ENCODE results near the gene CERKL. TPM values are rescaled to one million over a fixed set of nuclear protein-coding genes. Genes with fewer than 3 reads are reported as not detected.

The CERKL gene
- total RNA-seq, 1 donor from 2014 or later: 0.40 TPM

DNA sequence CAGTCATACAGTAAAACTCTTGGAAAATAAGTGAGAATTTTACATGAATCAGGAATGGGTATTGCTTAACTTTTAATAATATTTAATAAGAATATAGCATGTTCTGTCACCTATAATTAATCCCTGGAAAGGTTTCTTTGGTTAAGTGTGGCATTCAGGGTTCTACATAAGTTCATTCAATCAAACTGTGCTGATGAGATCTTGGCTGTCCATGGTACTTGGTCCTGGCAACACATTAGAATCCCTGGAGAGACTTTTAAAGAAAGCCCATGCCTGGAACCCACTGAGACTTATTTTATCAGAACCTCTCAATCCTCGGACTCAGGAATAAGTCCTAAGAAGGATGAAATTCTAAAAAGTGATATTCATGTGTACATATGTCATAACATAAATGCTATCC, 60.3 kb downstream of the CERKL start:
- TF ChIP-seq CTCF (conservative IDR thresholded peaks at IDR 0.05; ENCODE audit: low read depth, low read length): no peak
- no peak for DNase-seq (ENCODE audit: low read depth)
- no peak overlapping the region for H3K4me3 ChIP-seq (ENCODE audit: low read depth, low read length)

- no peak for DNase-seq (ENCODE audit: low read depth)
- H3K4me3 ChIP-seq (ENCODE audit: low read depth, low read length): no peak overlapping the region
- no peak for TF ChIP-seq CTCF (conservative IDR thresholded peaks at IDR 0.05; ENCODE audit: low read depth, low read length)
Measured at GRCh38 chr2:181594322-181594721, 62.6 kb downstream of the CERKL start.

DNA sequence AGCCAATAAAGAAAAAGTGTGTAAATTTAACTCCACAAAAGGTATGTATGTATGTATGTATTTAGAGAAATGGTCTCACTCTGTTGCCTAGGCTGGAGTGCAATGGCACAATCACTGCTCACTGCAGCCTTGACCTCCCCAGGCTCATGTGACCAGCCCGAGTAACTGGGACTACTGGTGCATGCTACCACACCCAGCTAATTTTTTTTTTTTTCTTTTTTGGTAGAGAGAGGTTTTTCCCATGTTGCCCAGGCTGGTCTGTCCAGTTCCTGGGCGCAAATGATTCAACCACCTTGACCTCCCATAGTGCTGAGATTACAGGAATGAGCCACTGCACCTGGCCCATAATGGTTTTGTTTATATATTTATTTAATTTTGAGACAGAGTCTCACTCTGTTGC, 67.1 kb downstream of the CERKL start:
- no peak for TF ChIP-seq CTCF (conservative IDR thresholded peaks at IDR 0.05; ENCODE audit: low read depth, low read length)
- DNase-seq (ENCODE audit: low read depth): no peak
- no peak overlapping the region for H3K4me3 ChIP-seq (ENCODE audit: low read depth, low read length)

DNA sequence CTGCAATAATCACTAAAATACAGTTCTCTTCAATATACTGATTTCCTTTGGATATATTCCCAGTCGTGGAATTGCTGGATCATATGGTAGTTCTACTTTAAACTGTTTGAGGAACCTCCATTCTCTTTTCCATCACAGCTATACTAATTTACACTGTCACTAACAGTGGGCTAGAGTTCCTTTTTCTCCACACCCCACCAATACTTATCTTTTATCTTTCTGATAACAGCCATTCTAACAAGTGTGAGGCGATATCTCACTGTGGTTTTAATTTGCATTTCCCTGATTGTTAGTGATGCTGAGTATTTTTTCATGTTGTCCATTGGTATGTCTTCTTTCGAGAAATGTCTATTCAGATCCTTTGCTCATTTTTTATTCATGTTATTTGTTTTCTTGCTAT, 68.4 kb downstream of the CERKL start:
- no peak for DNase-seq (ENCODE audit: low read depth)
- TF ChIP-seq CTCF (conservative IDR thresholded peaks at IDR 0.05; ENCODE audit: low read depth, low read length): no peak
- no peak overlapping the region for H3K4me3 ChIP-seq (ENCODE audit: low read depth, low read length)

DNA sequence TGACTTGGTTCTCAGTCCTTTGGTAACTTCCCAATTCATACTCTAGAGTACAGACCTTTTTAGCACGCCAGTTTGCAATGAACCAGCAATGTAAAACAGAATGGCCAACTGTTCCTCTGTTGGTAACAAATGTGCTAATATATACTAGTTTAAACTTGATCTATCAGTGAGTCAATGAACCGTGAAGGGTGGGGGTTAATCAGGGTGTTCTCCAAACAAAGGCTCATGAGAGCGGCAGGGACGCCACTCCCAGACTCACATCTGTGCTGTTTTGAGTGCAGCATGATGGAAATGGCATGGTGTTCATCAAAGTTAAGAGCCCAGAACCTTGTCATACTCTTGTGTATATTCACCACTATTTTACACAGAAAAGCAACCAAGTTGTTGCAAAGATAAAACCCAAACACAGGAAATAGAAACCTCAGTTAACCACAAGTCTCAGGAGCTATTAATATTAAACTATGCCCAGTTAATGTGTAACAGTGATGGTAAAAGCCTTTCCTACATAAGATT, 70.3 kb downstream of the CERKL start:
- peak overlapping the region; percentile 17 for H3K4me3 ChIP-seq (ENCODE audit: low read depth, low read length)
- DNase-seq (ENCODE audit: low read depth): peak; percentile 83
- TF ChIP-seq CTCF (conservative IDR thresholded peaks at IDR 0.05; ENCODE audit: low read depth, low read length): no peak

GRCh38 chr2:181585732-181586131, 71.2 kb downstream of the CERKL start:
- no peak for DNase-seq (ENCODE audit: low read depth)
- TF ChIP-seq CTCF (conservative IDR thresholded peaks at IDR 0.05; ENCODE audit: low read depth, low read length): no peak

DNA sequence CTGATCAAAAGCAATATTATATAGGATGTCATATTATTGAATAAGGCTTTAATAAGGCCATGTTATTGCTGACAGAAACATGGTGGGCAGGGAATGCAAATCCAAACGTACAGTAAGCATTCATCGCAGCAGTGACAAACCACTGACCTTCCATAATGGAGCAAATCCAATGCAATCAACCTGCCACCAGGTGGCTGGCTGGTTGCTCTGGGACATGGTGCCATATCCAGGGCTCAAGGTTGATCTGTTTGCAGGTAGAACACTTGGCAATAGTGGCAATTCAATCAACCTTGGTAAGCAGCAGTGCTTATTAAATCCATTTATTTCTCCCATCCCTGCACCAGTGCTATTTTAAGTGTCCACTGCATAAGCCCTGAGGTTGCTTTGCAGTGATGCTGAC, 75.4 kb downstream of the CERKL start:
- H3K4me3 ChIP-seq (ENCODE audit: low read depth, low read length): no peak overlapping the region
- peak; percentile 45 for TF ChIP-seq CTCF (conservative IDR thresholded peaks at IDR 0.05; ENCODE audit: low read depth, low read length)
- DNase-seq (ENCODE audit: low read depth): no peak

More at GRCh38 chr2:181585732-181586131, 71.2 kb downstream of the CERKL start:
- H3K4me3 ChIP-seq (ENCODE audit: low read depth, low read length): no peak overlapping the region
